ENCODE data around the gene M1AP. TPM values are rescaled to one million over a fixed set of nuclear protein-coding genes. Genes with fewer than 3 reads are reported as not detected.

The M1AP gene
- total and polyA plus RNA-seq, 2 of the 8 experiments (the other 6 are each of a cell fraction or from before 2014, with no cell fraction given) = 4.8 TPM

GRCh38 chr2:74689671-74690070 is 41.5 kb upstream of the M1AP start:
- no peaks in the 10 kb centered on the region for H4K20me1 ChIP-seq (replicated peaks in 1 of 2; ENCODE audit: control insufficient read depth in 1 of 2, insufficient read depth in 2 of 2, low read length in 2 of 2)
- H3K4me3 ChIP-seq (ENCODE audit: extremely low read depth in 1 of 4, insufficient read depth in 2 of 4, low read depth in 3 of 4, low read length in 4 of 4) = no peak overlapping the region
- H3K4ac ChIP-seq (replicated peaks; ENCODE audit: insufficient read length, low read depth, low read length) = no peak overlapping the region
- no peak overlapping the region for H3K9ac ChIP-seq (replicated peaks in 1 of 4; ENCODE audit: extremely low read depth in 1 of 4, low read depth in 3 of 4, low read length in 3 of 4)
- H2BK120ac ChIP-seq (replicated peaks; ENCODE audit: low read depth, low read length) = no peak overlapping the region
- no peak overlapping the region for H2AK5ac ChIP-seq (ENCODE audit: low read depth, low read length)
- H3K9me3 ChIP-seq (ENCODE audit: insufficient read depth in 2 of 2, low read depth in 1 of 2, low read length in 1 of 2) = no peaks in the 10 kb centered on the region
- no peaks in the 10 kb centered on the region for H3K23me2 ChIP-seq (ENCODE audit: low read depth, low read length)
- DNase-seq (ENCODE audit: low read depth in 1 of 2, low spot score in 2 of 2) (no peak), FAIRE-seq (no peak)
- no peak overlapping the region for H2BK20ac ChIP-seq (ENCODE audit: low read length)
- 84% methylated on average over 3 of the region's 3 CpGs; no CpG with 5 or more reads in 1 of the 2 experiments for WGBS, 2 experiments (ENCODE audit: extremely low coverage in 1 of 2, insufficient coverage in 1 of 2, insufficient read length in 1 of 2, insufficient replicate concordance in 2 of 2, low coverage in 1 of 2, low lambda C conversion rate in 2 of 2, missing lambda C conversion rate in 1 of 2)
- TF ChIP-seq SRF (IDR thresholded peaks at IDR 0.05; ENCODE audit: low read depth, low read length) (no peak), CHD2 (IDR thresholded peaks at IDR 0.05; ENCODE audit: low read length) (no peak), RNF2 (IDR thresholded peaks at IDR 0.05; ENCODE audit: borderline replicate concordance, low read depth, low read length, missing control alignments, poor library complexity, severe bottlenecking) (no peak), JUND (IDR thresholded peaks at IDR 0.05; ENCODE audit: low read length) (no peak), KDM1A (IDR thresholded peaks at IDR 0.05; ENCODE audit: borderline replicate concordance, low read length) (no peak), CTBP2 (IDR thresholded peaks at IDR 0.05; ENCODE audit: borderline replicate concordance, insufficient read depth, insufficient read length, low read length) (no peak), RXRA (IDR thresholded peaks at IDR 0.05; ENCODE audit: insufficient read depth, low read depth, low read length) (no peak), NANOG (IDR thresholded peaks at IDR 0.05; ENCODE audit: insufficient read depth, low read depth, low read length, poor library complexity, severe bottlenecking) (no peak), GABPA (IDR thresholded peaks at IDR 0.05; ENCODE audit: borderline replicate concordance, insufficient read depth, low read length) (no peak), JUN (IDR thresholded peaks at IDR 0.05; ENCODE audit: low read depth, low read length) (no peak)
- H3K4me1 ChIP-seq (replicated peaks in 1 of 4; ENCODE audit: control insufficient read depth in 3 of 4, insufficient read depth in 4 of 4, low read length in 3 of 4) = no peaks in the 10 kb centered on the region
- H3K27me3 ChIP-seq (replicated peaks in 1 of 4; ENCODE audit: control insufficient read depth in 3 of 4, extremely low read depth in 1 of 4, insufficient read depth in 3 of 4, low read length in 3 of 4) = no peaks in the 10 kb centered on the region
- no peak overlapping the region for H2BK12ac ChIP-seq (ENCODE audit: low read depth, low read length)
- no peak overlapping the region for H3K56ac ChIP-seq (replicated peaks; ENCODE audit: insufficient read length, low read depth, low read length)
- no peak overlapping the region for H3K23ac ChIP-seq (ENCODE audit: insufficient read length)
- H3K14ac ChIP-seq (ENCODE audit: insufficient read length) = no peak overlapping the region
- H2BK5ac ChIP-seq (ENCODE audit: low read depth, low read length) = no peak overlapping the region
- ChIA-PET POLR2A (ENCODE audit: partially characterized antibody) (no interaction called here), CTCF (ENCODE audit: partially characterized antibody) (interaction anchor here (0.8 to 3.4 kb wide), 8 partner anchors 9 to 189 kb away, joined by 3 to 38 read pairs (median 4); no protein-coding TSS in a partner anchor)
- no peak overlapping the region for H3K27ac ChIP-seq (ENCODE audit: low read depth, low read length)
- H4K8ac ChIP-seq (ENCODE audit: extremely low read depth, insufficient read depth, low read length) = no peak overlapping the region
- no peak overlapping the region for H2AFZ ChIP-seq (ENCODE audit: low read length)
- H3K36me3 ChIP-seq (ENCODE audit: control insufficient read depth in 2 of 4, insufficient read depth in 4 of 4, low read length in 3 of 4) = no peaks in the 10 kb centered on the region
- H3K18ac ChIP-seq (ENCODE audit: extremely low read depth, low read length) = no peak overlapping the region
- H2BK15ac ChIP-seq (ENCODE audit: low read length) = no peak overlapping the region
- no peaks in the 10 kb centered on the region for H3K79me1 ChIP-seq (ENCODE audit: low read depth, low read length)
- no peak overlapping the region for H4K91ac ChIP-seq (replicated peaks; ENCODE audit: insufficient read length, low read length)
- H3K4me2 ChIP-seq (ENCODE audit: insufficient read depth in 1 of 2, low read depth in 2 of 2, low read length in 2 of 2) = no peak overlapping the region
- H4K5ac ChIP-seq (ENCODE audit: insufficient read length, low read depth, low read length) = no peak overlapping the region
- no peaks in the 10 kb centered on the region for H3K79me2 ChIP-seq (ENCODE audit: control insufficient read depth in 1 of 2, insufficient read depth in 2 of 2, low read length in 2 of 2)
